CD1c-positive myeloid dendritic cell (primary cell): ENCODE measurements around the gene UBR4.
"Not testable (repeated sequence)": the region's sequence is repeated elsewhere in the genome, so short reads cannot be mapped to it uniquely, and the experiment has no call there.

Experiments used
- DNase-seq: peaks from one replicate; pipeline ENCODE4 v3.0.0-alpha.2; 2016; ENCODE audit errors: extremely low spot score

The UBR4 gene

GRCh38 chr1:19220080-19220846, 10.2 kb upstream of the UBR4 start:
- DNase-seq, result no peak

- DNase-seq, result no peak
Observed at GRCh38 chr1:19219451-19219850, 9.4 kb upstream of the UBR4 start.

DNA sequence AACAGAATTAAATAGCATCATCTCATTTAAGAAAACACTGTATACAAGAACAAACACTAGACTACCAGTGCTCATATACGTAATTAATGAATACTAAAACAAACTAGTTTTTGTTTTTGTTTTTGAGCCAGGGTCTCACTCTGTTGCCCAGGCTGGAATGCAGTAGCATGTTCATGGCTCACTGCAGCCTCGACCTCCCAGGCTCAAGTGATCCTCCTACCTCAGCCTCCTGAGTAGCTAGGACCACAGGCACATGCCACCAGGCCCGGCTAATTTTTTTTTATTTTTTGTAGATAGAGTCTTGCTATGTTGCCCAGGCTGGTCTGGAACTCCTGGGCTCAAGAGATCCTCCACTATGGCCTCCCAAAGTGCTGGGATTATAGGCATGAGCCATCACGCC, 6.5 kb upstream of the UBR4 start:
- DNase-seq, result not testable (repeated sequence)

- no peak for DNase-seq
Observed at GRCh38 chr1:19213580-19213979, 3.5 kb upstream of the UBR4 start.

GRCh38 chr1:19212167-19212566, 2.1 kb upstream of the UBR4 start:
- no peak for DNase-seq

- peak; percentile 37 for DNase-seq
Observed at GRCh38 chr1:19210772-19211549, 895 bp upstream of the UBR4 start.

DNA sequence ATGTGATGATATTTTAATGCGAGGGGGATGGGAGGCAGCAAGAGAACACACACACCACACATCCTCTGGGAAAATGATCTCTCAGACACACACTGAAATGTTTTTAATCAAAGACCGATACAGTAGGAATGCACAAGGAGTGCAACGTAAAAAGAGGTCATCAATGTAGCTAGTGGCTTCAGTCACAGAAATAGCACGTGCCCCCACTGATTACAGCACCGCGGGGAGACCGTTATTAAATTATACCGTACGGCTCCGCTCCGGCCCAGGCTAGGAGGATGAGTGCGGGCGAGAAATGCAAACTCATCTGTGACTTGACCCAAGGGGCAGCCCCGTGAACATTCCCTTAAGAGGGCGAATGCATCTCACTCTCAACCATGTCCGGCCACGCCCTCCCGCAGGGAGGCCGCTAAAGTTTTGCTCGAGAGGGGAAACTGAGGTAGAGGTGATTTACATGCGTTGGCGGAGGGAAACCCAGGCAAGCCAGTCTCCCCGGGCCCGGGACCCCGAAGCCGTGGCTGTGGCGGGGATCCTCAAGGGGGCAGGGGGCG, 552 bp downstream of the UBR4 start:
- peak; percentile 60 for DNase-seq

GRCh38 chr1:19208710-19209438, 1.2 kb downstream of the UBR4 start:
- DNase-seq, result peak; percentile 3

- no peak for DNase-seq
Observed at GRCh38 chr1:19206947-19207346, 3.1 kb downstream of the UBR4 start.

DNA sequence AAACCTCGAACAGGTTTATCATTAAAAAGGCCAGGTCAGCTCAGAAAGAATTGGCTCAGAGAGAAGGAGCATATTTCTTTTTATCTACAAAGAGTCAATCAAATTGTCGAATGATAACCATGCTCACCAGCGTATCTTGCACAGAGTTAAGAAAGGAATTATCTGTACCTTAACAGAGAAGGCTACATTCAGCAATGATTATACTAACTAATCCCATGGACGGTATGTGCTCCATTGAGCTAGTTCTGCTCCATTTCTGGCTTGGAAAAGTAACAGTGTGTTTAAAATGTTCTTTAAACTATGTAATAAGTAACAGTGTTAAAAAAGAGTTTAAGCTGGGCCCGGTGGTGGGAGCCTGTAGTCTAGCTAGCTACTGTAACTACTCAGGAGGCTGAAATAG, 4.2 kb downstream of the UBR4 start:
- no peak for DNase-seq

DNA sequence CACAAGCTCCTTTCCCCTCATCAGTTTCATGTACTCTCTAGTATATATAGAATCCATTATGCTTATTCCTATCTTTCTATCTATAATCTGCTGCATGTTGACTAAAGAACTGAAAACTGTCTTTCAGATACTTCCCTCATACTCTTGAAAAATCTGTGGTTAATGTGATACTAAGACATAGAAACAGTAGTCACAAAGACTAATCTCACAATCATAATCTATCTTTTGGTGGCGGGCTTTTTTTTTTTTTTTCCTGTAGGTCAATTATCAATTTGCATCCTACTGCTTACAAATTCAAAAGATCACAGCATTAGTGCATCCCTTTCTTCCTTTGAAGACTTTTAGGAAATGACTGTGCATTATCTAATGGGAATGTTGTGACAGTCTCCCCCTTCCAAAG, 4.7 kb downstream of the UBR4 start:
- no peak for DNase-seq

GRCh38 chr1:19204446-19205266, 5.4 kb downstream of the UBR4 start:
- peak; percentile 56 for DNase-seq

GRCh38 chr1:19203440-19203839, 6.6 kb downstream of the UBR4 start:
- DNase-seq, result no peak

DNA sequence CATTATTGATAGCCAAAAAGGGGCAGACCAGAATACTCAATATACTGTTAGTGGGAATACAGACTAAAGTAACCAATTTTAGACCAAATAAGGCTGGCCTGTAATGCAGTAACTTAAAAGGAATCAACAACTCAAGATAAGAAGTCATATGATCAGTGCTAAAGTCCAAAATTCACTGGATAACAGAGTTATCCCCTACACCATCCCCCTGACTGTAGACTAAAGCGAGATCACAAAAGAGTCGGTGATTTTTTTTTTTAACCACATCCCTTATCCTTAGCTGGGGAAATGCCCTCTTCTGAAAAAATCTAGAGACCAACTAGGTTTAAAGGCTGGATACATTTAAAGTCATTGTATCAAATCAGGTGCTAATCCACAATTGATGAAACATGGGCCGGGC, 7.7 kb downstream of the UBR4 start:
- no peak for DNase-seq

- DNase-seq, result no peak
Observed at GRCh38 chr1:19199969-19200604, 10.0 kb downstream of the UBR4 start.

DNA sequence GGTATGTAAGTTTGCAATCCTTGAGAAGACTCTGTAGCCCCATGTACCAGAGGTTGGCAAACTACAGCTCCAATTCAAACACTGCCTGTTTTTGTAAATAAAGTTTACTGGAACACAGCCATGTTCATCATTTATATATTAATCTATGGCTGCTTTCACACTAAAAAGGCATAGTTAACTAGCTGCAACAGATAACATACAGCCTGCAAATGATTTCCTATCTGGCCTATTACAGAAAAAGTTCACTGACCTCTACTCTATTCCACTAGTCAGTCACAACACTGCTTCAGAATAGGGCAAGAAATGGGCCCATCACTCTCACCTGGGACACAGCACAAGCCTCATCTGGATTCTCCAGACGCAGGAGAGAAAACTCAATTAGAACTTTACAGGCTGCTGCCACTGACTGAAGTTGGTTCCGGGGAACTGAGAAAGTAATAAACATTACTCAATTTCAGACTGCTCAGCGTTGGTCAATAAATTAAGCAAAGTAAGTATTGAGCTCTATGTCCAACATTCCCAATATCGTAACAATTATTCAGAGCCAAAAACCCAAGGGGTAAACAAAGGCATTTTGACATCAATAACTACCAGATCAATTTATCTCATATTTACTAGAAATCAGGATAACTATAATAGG, 10.6 kb downstream of the UBR4 start:
- no peak for DNase-seq

- DNase-seq, result no peak
Observed at GRCh38 chr1:19198820-19199219, 11.2 kb downstream of the UBR4 start.

- DNase-seq, result no peak
Observed at GRCh38 chr1:19197845-19198244, 12.2 kb downstream of the UBR4 start.

GRCh38 chr1:19196331-19196730, 13.7 kb downstream of the UBR4 start:
- DNase-seq, result no peak

- DNase-seq, result no peak
Observed at GRCh38 chr1:19193004-19193403, 17.1 kb downstream of the UBR4 start.
